GM21825 (cell line): ENCODE measurements around the gene RGS18.
"Not testable (repeated sequence)": the region's sequence is repeated elsewhere in the genome, so short reads cannot be mapped to it uniquely, and the experiment has no call there.

Source experiments
- ATAC-seq: cut with Tn5 transposase; IDR thresholded peaks from one replicate; pipeline ENCODE4 v1.9.1; 2021; ENCODE audit warnings: mild to moderate bottlenecking, moderate library complexity; ENCODE audit not compliant: unreplicated experiment

The RGS18 gene

GRCh38 chr1:192158181-192158580, at the start of gene RGS18:
Gene RGS18 (plus strand): TSS chr1:192158462. CDS start chr1:192158638, 176 bp downstream.
- peak; percentile 64 for ATAC-seq

- no peak for ATAC-seq
Measured at GRCh38 chr1:192109576-192109975, 48.7 kb upstream of the RGS18 start.

- ATAC-seq = no peak
Measured at GRCh38 chr1:192115000-192115399, 43.3 kb upstream of the RGS18 start.

- ATAC-seq = no peak
Measured at GRCh38 chr1:192118881-192119405, 39.3 kb upstream of the RGS18 start.

GRCh38 chr1:192119701-192120100, 38.6 kb upstream of the RGS18 start:
- ATAC-seq = no peak

GRCh38 chr1:192122668-192123067, 35.6 kb upstream of the RGS18 start:
- no peak for ATAC-seq

GRCh38 chr1:192123212-192123611, 35.0 kb upstream of the RGS18 start:
- ATAC-seq = no peak

GRCh38 chr1:192126030-192126619, 32.1 kb upstream of the RGS18 start:
- ATAC-seq = no peak

- ATAC-seq = no peak
Measured at GRCh38 chr1:192130175-192130574, 28.1 kb upstream of the RGS18 start.

- ATAC-seq = not testable (repeated sequence)
Measured at GRCh38 chr1:192130865-192131264, 27.4 kb upstream of the RGS18 start.

- ATAC-seq = no peak
Measured at GRCh38 chr1:192131914-192132313, 26.3 kb upstream of the RGS18 start.

- no peak for ATAC-seq
Measured at GRCh38 chr1:192133350-192133926, 24.8 kb upstream of the RGS18 start.

GRCh38 chr1:192140382-192140781, 17.9 kb upstream of the RGS18 start:
- no peak for ATAC-seq

GRCh38 chr1:192147221-192147620, 11.0 kb upstream of the RGS18 start:
- no peak for ATAC-seq

- no peak for ATAC-seq
Measured at GRCh38 chr1:192147696-192148095, 10.6 kb upstream of the RGS18 start.

GRCh38 chr1:192151176-192151575, 7.1 kb upstream of the RGS18 start:
- ATAC-seq = no peak

- ATAC-seq = no peak
Measured at GRCh38 chr1:192153276-192153675, 5.0 kb upstream of the RGS18 start.

GRCh38 chr1:192157067-192157466, 1.2 kb upstream of the RGS18 start:
- no peak for ATAC-seq

GRCh38 chr1:192159014-192159413, 752 bp downstream of the RGS18 start:
- no peak for ATAC-seq

- no peak for ATAC-seq
Measured at GRCh38 chr1:192159781-192160180, 1.5 kb downstream of the RGS18 start.

- no peak for ATAC-seq
Measured at GRCh38 chr1:192160196-192160595, 1.9 kb downstream of the RGS18 start.

- ATAC-seq = no peak
Measured at GRCh38 chr1:192161976-192162375, 3.7 kb downstream of the RGS18 start.

GRCh38 chr1:192162376-192162775, 4.1 kb downstream of the RGS18 start:
- ATAC-seq = no peak
